K562 (cell line): Measurements from ENCODE around the gene ID2. TPM values are rescaled to one million over a fixed set of nuclear protein-coding genes. Genes with fewer than 3 reads are reported as not detected.

Source experiments
- ATAC-seq: fragments of 200-7000 bp; cut with Tn5 transposase; 3 replicates; pipeline ENCODE4 v1.9.1; 2020; ENCODE audit warnings: moderate library complexity
- BruUV-seq: library from RNA; stranded (reverse); fragments of 400-500 nt; replicated peaks from 2 replicates; lab custom pipeline; 2021; lab: Mats Ljungman, UMichigan
- CTCF ChIA-PET: fragments of 300-600 bp; formaldehyde crosslinking; extraction: SDS; loops from one replicate; lab custom pipeline; 2021; ENCODE audit warnings: low intra/inter-chr PET ratio; lab: Yijun Ruan, JAX
- POLR2A ChIA-PET: fragments of 300-600, 350-650 bp; sonication (Branson Sonifier 250); formaldehyde crosslinking; extraction: SDS; loops from one replicate; lab custom pipeline; 2021; ENCODE audit warnings: antibody characterized with exemption, inconsistent platforms; lab: Yijun Ruan, JAX
- DNase-seq, 4 experiments: peaks; one replicate each; pipeline versions ENCODE4 v3.0.0 to v3.0.0-alpha.2; 2011 to 2018; ENCODE audit warnings: low spot score in 3 of 4, mixed read lengths in 3 of 4; ENCODE audit errors: extremely low read depth in 1 of 4
- FAIRE-seq: peaks from 2 replicates; lab custom pipeline; 2011; peaks lifted over from hg19 to GRCh38; lab: Jason Lieb, UNC
- H2AFZ ChIP-seq: 2 replicates; pipeline ENCODE4 v1.6.0; 2011; ENCODE audit warnings: low read depth, low read length, control low read depth, inconsistent platforms
- H3K27ac ChIP-seq: fragments of 200-600 bp; 3 replicates; pipeline ENCODE4 v1.8.0; 2011; ENCODE audit warnings: low read depth, mild to moderate bottlenecking, control low read depth, inconsistent platforms, low read length, moderate library complexity, mixed read lengths; ENCODE audit errors: extremely low read depth
- H3K27me3 ChIP-seq, 2 experiments: fragments of 300-600 bp in 1 of 2; 2 replicates in 1 of 2; 3 replicates in 1 of 2; pipeline versions ENCODE4 v1.6.0 to v1.8.0; 2011; ENCODE audit warnings: inconsistent platforms in 2 of 2, low read length in 2 of 2, mild to moderate bottlenecking in 1 of 2, mixed read lengths in 1 of 2, moderate library complexity in 1 of 2; ENCODE audit not compliant: control insufficient read depth in 2 of 2, insufficient read depth in 2 of 2
- H3K36me3 ChIP-seq: fragments of 300-600 bp; 3 replicates; pipeline ENCODE4 v1.8.0; 2011; ENCODE audit warnings: mild to moderate bottlenecking, low read length, inconsistent platforms; ENCODE audit not compliant: control insufficient read depth, insufficient read depth
- H3K4me1 ChIP-seq, 2 experiments: fragments of 200-600 bp in 1 of 2; replicated peaks in 1 of 2; 2 replicates in 1 of 2; 3 replicates in 1 of 2; pipeline versions ENCODE4 v1.5.1 to v1.8.0; 2011; ENCODE audit warnings: inconsistent platforms in 2 of 2, low read length in 2 of 2, mild to moderate bottlenecking in 1 of 2, mixed read lengths in 1 of 2, moderate library complexity in 1 of 2; ENCODE audit not compliant: control insufficient read depth in 2 of 2, insufficient read depth in 2 of 2
- H3K4me2 ChIP-seq: 2 replicates; pipeline ENCODE4 v1.6.1; 2011; ENCODE audit warnings: low read length, control low read depth, inconsistent platforms, mixed read lengths; ENCODE audit not compliant: insufficient read depth
- H3K4me3 ChIP-seq: fragments of 200-600 bp; sonication (generic), shearing (Covaris generic); 2 replicates; pipeline ENCODE4 v1.5.1; 2016; ENCODE audit warnings: control low read depth, inconsistent platforms
- H3K79me2 ChIP-seq: fragments of 200-600 bp; 3 replicates; pipeline ENCODE4 v1.8.0; 2011; ENCODE audit warnings: low read length, inconsistent platforms; ENCODE audit not compliant: control insufficient read depth, insufficient read depth
- H3K9ac ChIP-seq, 2 experiments: 2 replicates each; pipeline versions ENCODE4 v1.6.0 to v1.6.1; 2011; ENCODE audit warnings: low read depth in 2 of 2, low read length in 2 of 2, control low read depth in 1 of 2, inconsistent platforms in 1 of 2, mild to moderate bottlenecking in 1 of 2, mixed read lengths in 1 of 2; ENCODE audit not compliant: insufficient read depth in 1 of 2
- H3K9me1 ChIP-seq: one replicate; pipeline ENCODE4 v1.6.0; 2011; ENCODE audit warnings: inconsistent platforms, mild to moderate bottlenecking, low read length, moderate library complexity; ENCODE audit not compliant: control insufficient read depth, insufficient read depth
- H3K9me3 ChIP-seq: replicated peaks from 2 replicates; pipeline ENCODE4 v1.5.1; 2011; ENCODE audit warnings: low read depth, low read length, inconsistent platforms; ENCODE audit not compliant: control insufficient read depth, insufficient read depth
- H4K20me1 ChIP-seq: replicated peaks from 2 replicates; pipeline ENCODE4 v1.6.1; 2011; ENCODE audit warnings: low read length, inconsistent platforms, mixed read lengths; ENCODE audit not compliant: control insufficient read depth, insufficient read depth
- CBX2 ChIP-seq: fragments of 200-600 bp; sonication (generic); IDR thresholded peaks from one replicate; pipeline ENCODE4 v1.6.1; 2012; ENCODE audit warnings: mild to moderate bottlenecking, low read length, inconsistent platforms; ENCODE audit not compliant: insufficient read depth, poor library complexity, severe bottlenecking
- DIDO1 ChIP-seq: fragments of 450-650 bp; IDR thresholded peaks from 2 replicates; pipeline ENCODE4 v1.6.1; 2016; ENCODE audit warnings: low read depth, missing biosample characterization, missing genetic modification characterization
- FOXA3 ChIP-seq, 2 experiments: fragments of 450-650 bp in 1 of 2; sonication (generic) in 1 of 2; formaldehyde crosslinking; IDR thresholded peaks in 1 of 2; conservative IDR thresholded peaks in 1 of 2; 2 replicates each; pipeline versions ENCODE4 v1.4.0 to v1.8.0; 2020 to 2022; ENCODE audit warnings: mild to moderate bottlenecking in 2 of 2, missing genetic modification reagents in 1 of 2
- HDAC6 ChIP-seq: IDR thresholded peaks from 2 replicates; pipeline ENCODE4 v1.6.1; 2012; ENCODE audit warnings: low read depth, mild to moderate bottlenecking, control low read depth, inconsistent platforms, low read length, moderate library complexity
- HNRNPH1 ChIP-seq: fragments of 200-400 bp; formaldehyde crosslinking; optimal IDR thresholded peaks from 2 replicates; pipeline ENCODE3; 2017; ENCODE audit warnings: low read depth, mild to moderate bottlenecking, low read length, moderate library complexity
- MAFK ChIP-seq: IDR thresholded peaks from 2 replicates; pipeline ENCODE4 v1.6.1; 2011; ENCODE audit warnings: low read length, improper control_type of control experiment
- MECOM ChIP-seq: fragments of 250-450 bp; sonication (Bioruptor Pico); IDR thresholded peaks from 2 replicates; pipeline ENCODE4 v1.8.0; 2022; ENCODE audit warnings: inconsistent platforms
- MLX ChIP-seq, 2 experiments: fragments of 450-650 bp in 1 of 2; sonication (generic) in 1 of 2; formaldehyde crosslinking; conservative IDR thresholded peaks; 2 replicates each; pipeline versions ENCODE4 v1.4.0 to v1.8.1; 2020 to 2022; ENCODE audit warnings: mild to moderate bottlenecking in 1 of 2, missing genetic modification reagents in 1 of 2
- NFXL1 ChIP-seq: fragments of 450-650 bp; formaldehyde crosslinking; IDR thresholded peaks from 2 replicates; pipeline ENCODE4 v1.4.0; 2021; ENCODE audit warnings: mild to moderate bottlenecking
- SIN3B ChIP-seq: fragments of 450-650 bp; IDR thresholded peaks from 2 replicates; pipeline ENCODE4 v1.6.1; 2017; ENCODE audit warnings: low read depth, mild to moderate bottlenecking, moderate library complexity
- SMAD1 ChIP-seq: fragments of 150-350 bp; IDR thresholded peaks from 2 replicates; pipeline ENCODE4 v1.6.1; 2014; ENCODE audit warnings: low read length, low read depth; ENCODE audit not compliant: partially characterized antibody
- TOE1 ChIP-seq, 2 experiments: fragments of 450-650 bp in 1 of 2; sonication (generic) in 1 of 2; formaldehyde crosslinking in 1 of 2; IDR thresholded peaks; 2 replicates each; pipeline versions ENCODE4 v1.7.1 to v1.8.0; 2016 to 2022; ENCODE audit warnings: borderline replicate concordance in 2 of 2, mild to moderate bottlenecking in 2 of 2, antibody characterized with exemption in 1 of 2, inconsistent platforms in 1 of 2, low read depth in 1 of 2, missing genetic modification reagents in 1 of 2, moderate library complexity in 1 of 2
- ZNF445 ChIP-seq: fragments of 250-450 bp; sonication (Bioruptor Pico); IDR thresholded peaks from 2 replicates; pipeline ENCODE4 v1.4.0; 2020; ENCODE audit warnings: low read depth, mild to moderate bottlenecking, moderate library complexity
- ZNF77 ChIP-seq: fragments of 250-450 bp; sonication (Bioruptor Pico); IDR thresholded peaks from 2 replicates; pipeline ENCODE4 v1.5.0; 2020
- WGBS: fragments of 100-300 bp; shearing (Covaris generic); methylation state at CpG from one replicate; pipeline ENCODE4 v1.1.6; 2016; ENCODE audit warnings: low coverage, mixed read lengths; ENCODE audit not compliant: insufficient coverage; ENCODE audit errors: missing lambda C conversion rate; 5-methylcytosine and 5-hydroxymethylcytosine counted together
- in situ Hi-C: fragments of 300-500 bp; cut with MboI; formaldehyde crosslinking; loops from 4 replicates; pipeline ENCODE4 v1.15.0; 2018; ENCODE audit warnings: inconsistent platforms, mixed read lengths
- intact Hi-C: fragments of 100-400 bp; cut with micrococcal nuclease; formaldehyde crosslinking; loops from 2 replicates; pipeline ENCODE4 v1.14.2; 2022
- polyA plus RNA-seq, 8 experiments: library from polyadenylated mRNA; depleted of rRNA in 4 of 8; stranded (reverse) in 5 of 8; unstranded in 3 of 8; fragments of >200 nt; fragmentation: Nextera tagmentation in 2 of 8; fragmentation: Illumina TruSeq in 1 of 8; extraction: Ambion mirVana in 2 of 8; extraction: Trizol in 1 of 8; gene quantifications; 2 replicates each; pipeline versions ENCODE4 v1.2.1 to v1.2.3, GENCODE V29; 2011 to 2014; ENCODE audit warnings: inconsistent platforms in 1 of 8, missing spikeins in 1 of 8
- total RNA-seq, 7 experiments: library from RNA; depleted of rRNA in 6 of 7; stranded (reverse); fragments of >200 nt in 6 of 7; fragmentation: Illumina TruSeq in 2 of 7; extraction: Trizol in 2 of 7; gene quantifications; 2 replicates each; pipeline versions ENCODE4 v1.2.1 to v1.2.3, GENCODE V29; 2011 to 2021; ENCODE audit warnings: low replicate concordance in 1 of 7

ID2 gene
- total and polyA plus RNA-seq, 9 of the 15 experiments (the other 6 are each of a cell fraction or from before 2014, with no cell fraction given), result 8.0 to 35.7 (median 16.6) TPM

- no peaks in the 10 kb centered on the region for H3K36me3 ChIP-seq
- no peak for DNase-seq
- H3K9ac ChIP-seq, result no peak overlapping the region
- intact Hi-C loops, result no loop called here
- in situ Hi-C loops, result no loop called here
- H3K4me2 ChIP-seq, result no peak overlapping the region
- TF ChIP-seq HNRNPH1 (no peak), HDAC6 (no peak), ZNF445 (CRISPR knock-in tag) (no peak), NFXL1 (CRISPR knock-in tag) (no peak), MLX (CRISPR knock-in tag; conservative IDR thresholded peaks at IDR 0.05) (no peak), ZNF77 (no peak), MAFK (no peak), TOE1 (IDR thresholded peaks at IDR 0.05; ENCODE audit: borderline replicate concordance) (no peak), TOE1 (CRISPR knock-in tag; IDR thresholded peaks at IDR 0.05; ENCODE audit: borderline replicate concordance, low read depth) (no peak), MECOM (no peak), SIN3B (no peak), FOXA3 (CRISPR knock-in tag; conservative IDR thresholded peaks at IDR 0.05 in 1 of 2, IDR thresholded peaks at IDR 0.05 in 1 of 2) (no peak), DIDO1 (no peak), CBX2 (no peak), SMAD1 (no peak)
- ATAC-seq, result no peak
- H3K4me1 ChIP-seq, result peaks cover 0 to 15% of the 10 kb centered on the region in 2 experiments; a peak in 3 of 5 replicates
- no peaks in the 10 kb centered on the region for H3K79me2 ChIP-seq
- ChIA-PET CTCF (no interaction called here), POLR2A (interaction anchor here (0.7 to 1.9 kb wide), 3 partner anchors 10 to 58 kb away, joined by 3 to 9 read pairs (median 5); partner anchors contain the start of gene ID2)
- peaks cover 3% of the 10 kb centered on the region for H3K9me1 ChIP-seq
- no peaks in the 10 kb centered on the region for H4K20me1 ChIP-seq
- no TSS peak for BruUV-seq
- FAIRE-seq, result no peak
- H2AFZ ChIP-seq, result no peak overlapping the region
- peaks cover 52 to 84% of the 10 kb centered on the region in 2 experiments for H3K27me3 ChIP-seq
- H3K27ac ChIP-seq, result no peak overlapping the region
- H3K9me3 ChIP-seq, result no peaks in the 10 kb centered on the region
- no peak overlapping the region for H3K4me3 ChIP-seq
- 6% methylated on average over 12 of the region's 14 CpGs for whole genome bisulfite sequencing
Observed at GRCh38 chr2:8634466-8635172, 47.2 kb upstream of the ID2 start.
